Measurements from ENCODE around the gene TNS3.

TNS3 gene

GRCh38 chr7:47521816-47522561 lies 59.9 kb downstream of the TNS3 start:
- H3K27me3 ChIP-seq (ENCODE audit: insufficient read depth, low read depth, severe bottlenecking) = no peaks in the 10 kb centered on the region
- DNase-seq = no peak
- no peak overlapping the region for H3K4me3 ChIP-seq (ENCODE audit: low read depth, low read length)
- no peak overlapping the region for H3K27ac ChIP-seq
- TF ChIP-seq CTCF (IDR thresholded peaks at IDR 0.05; ENCODE audit: low read depth, low read length) = no peak
- no peaks in the 10 kb centered on the region for H3K36me3 ChIP-seq
- H3K9me3 ChIP-seq (ENCODE audit: severe bottlenecking) = no peaks in the 10 kb centered on the region

- Histone ChIP-seq H3K4me3 (ENCODE audit: low read depth, low read length) (no peak overlapping the region), H3K27me3 (ENCODE audit: insufficient read depth, low read depth, severe bottlenecking) (no peaks in the 10 kb centered on the region), H3K36me3 (no peaks in the 10 kb centered on the region), H3K9me3 (ENCODE audit: severe bottlenecking) (no peaks in the 10 kb centered on the region), H3K27ac (no peak overlapping the region)
- TF ChIP-seq CTCF (IDR thresholded peaks at IDR 0.05; ENCODE audit: low read depth, low read length) = no peak
- DNase-seq = no peak
Observed at GRCh38 chr7:47521011-47521795, 60.7 kb downstream of the TNS3 start.

- Histone ChIP-seq H3K36me3 (no peaks in the 10 kb centered on the region), H3K27me3 (ENCODE audit: insufficient read depth, low read depth, severe bottlenecking) (no peaks in the 10 kb centered on the region), H3K4me3 (ENCODE audit: low read depth, low read length) (no peak overlapping the region), H3K9me3 (ENCODE audit: severe bottlenecking) (no peaks in the 10 kb centered on the region), H3K27ac (no peak overlapping the region)
- DNase-seq = no peak
- no peak for TF ChIP-seq CTCF (IDR thresholded peaks at IDR 0.05; ENCODE audit: low read depth, low read length)
Observed at GRCh38 chr7:47520406-47520805, 61.5 kb downstream of the TNS3 start.

GRCh38 chr7:47518827-47519226 lies 63.1 kb downstream of the TNS3 start:
- Histone ChIP-seq H3K36me3 (no peaks in the 10 kb centered on the region), H3K9me3 (ENCODE audit: severe bottlenecking) (no peaks in the 10 kb centered on the region), H3K27me3 (ENCODE audit: insufficient read depth, low read depth, severe bottlenecking) (no peaks in the 10 kb centered on the region), H3K4me3 (ENCODE audit: low read depth, low read length) (no peak overlapping the region), H3K27ac (no peak overlapping the region)
- TF ChIP-seq CTCF (IDR thresholded peaks at IDR 0.05; ENCODE audit: low read depth, low read length) = no peak
- peak; percentile 17 for DNase-seq

- Histone ChIP-seq H3K27ac (no peak overlapping the region), H3K4me3 (ENCODE audit: low read depth, low read length) (no peak overlapping the region), H3K9me3 (ENCODE audit: severe bottlenecking) (no peaks in the 10 kb centered on the region), H3K36me3 (no peaks in the 10 kb centered on the region), H3K27me3 (ENCODE audit: insufficient read depth, low read depth, severe bottlenecking) (no peaks in the 10 kb centered on the region)
- no peak for DNase-seq
- TF ChIP-seq CTCF (IDR thresholded peaks at IDR 0.05; ENCODE audit: low read depth, low read length) = no peak
Observed at GRCh38 chr7:47517821-47518480, 64.0 kb downstream of the TNS3 start.
